Heart right ventricle (tissue), 16 donors: ENCODE data around the gene LRP5. TPM values are rescaled to one million over a fixed set of nuclear protein-coding genes. Genes with fewer than 3 reads are reported as not detected.
A peak's percentile ranks its signal among the peaks of the same experiment; 100 is the strongest.

Experiments used
- ATAC-seq, 8 donors: fragments of 200-7000 bp; cut with Tn5 transposase; one replicate each; pipeline ENCODE4 v1.9.1; 2020; ENCODE audit warnings: mild to moderate bottlenecking in 8 of 8, moderate library complexity in 8 of 8, moderate number of reproducible peaks in 1 of 8
- DNase-seq, 2 donors: peaks; one replicate each; pipeline ENCODE4 v3.0.0-alpha.2; 2020
- H3K27ac ChIP-seq, 10 donors: fragments of 200-600 bp; sonication (generic) in 2 of 10; one replicate each; pipeline versions ENCODE4 v1.5.0 to v1.8.0; 2020 to 2022; ENCODE audit warnings: mild to moderate bottlenecking in 3 of 10
- H3K27me3 ChIP-seq, 7 donors: fragments of 200-600 bp; one replicate each; pipeline ENCODE4 v1.8.0; 2021 to 2022; ENCODE audit warnings: mild to moderate bottlenecking in 2 of 7
- H3K36me3 ChIP-seq, 9 donors: fragments of 200-600 bp; sonication (generic) in 1 of 9; one replicate each; pipeline versions ENCODE4 v1.5.0 to v1.8.0; 2020 to 2022; ENCODE audit warnings: mild to moderate bottlenecking in 2 of 9
- H3K4me1 ChIP-seq, 9 donors: fragments of 200-600 bp; sonication (generic) in 1 of 9; one replicate each; pipeline versions ENCODE4 v1.5.0 to v1.8.0; 2020 to 2022; ENCODE audit warnings: mild to moderate bottlenecking in 4 of 9
- H3K4me3 ChIP-seq, 10 donors: fragments of 200-600 bp; sonication (generic) in 2 of 10; one replicate each; pipeline versions ENCODE4 v1.5.0 to v1.8.0; 2020 to 2022; ENCODE audit warnings: mild to moderate bottlenecking in 7 of 10, moderate library complexity in 2 of 10
- H3K9me3 ChIP-seq, 11 donors: fragments of 200-600 bp in 10 of 11; sonication (generic) in 2 of 11; one replicate each; pipeline versions ENCODE4 v1.5.0 to v1.8.0; 2013 to 2022; ENCODE audit warnings: mild to moderate bottlenecking in 2 of 11, control low read depth in 1 of 11, moderate library complexity in 1 of 11
- WGBS, 2 donors: extraction: QIAGEN DNeasy Blood & Tissue Kit; methylation state at CpG; one replicate each; pipeline ENCODE4 v1.1.7; 2013; ENCODE audit warnings: inconsistent platforms in 1 of 2; 5-methylcytosine and 5-hydroxymethylcytosine counted together
- intact Hi-C, 10 donors: fragments of 100-400 bp; cut with DNase I; formaldehyde crosslinking; loops; one replicate each; pipeline versions ENCODE4 v1.11.1 to v1.14.2; 2022
- polyA plus RNA-seq, 2 donors: library from polyadenylated mRNA; stranded (reverse); fragments of 200-250 nt; gene quantifications; one replicate each; pipeline ENCODE4 v1.2.3, GENCODE V29; 2013
- total RNA-seq, 10 donors: library from RNA; stranded (reverse); fragmentation: NEBNext Ultra II Directional in 3 of 10; extraction: Animal tissue kit (Norgen Biotek cat#: 25700) in 3 of 10; gene quantifications; one replicate each; pipeline versions ENCODE4 v1.2.1 to v1.2.4, GENCODE V29; 2021 to 2023
- TF ChIP-seq, protein P1 (sequence below), 9 donors: fragments of 200-600 bp; sonication (generic) in 2 of 9; IDR thresholded peaks; one replicate each; pipeline versions ENCODE4 v1.5.0 to v1.8.0; 2021 to 2022; ENCODE audit warnings: antibody characterized with exemption in 9 of 9, mild to moderate bottlenecking in 5 of 9, moderate library complexity in 1 of 9
- donor health status: Arrhythmogenic right ventricular cardiomyopathy.
- donor health status: ischemic (EF 13 %, LVEDD 7.1; RV severe dilation, severe dysfunction).
- donor health status: healthy with polysubstance abuse.
- donor health status: DM: no; HTN: yes; CAD: no.
- donor health status: DM: no; HTN: no; CAD: no.
- donor health status: ischemic (EF 25% LVEDD 6.9; RV normal size, moderate dysfunction).
- donor health status: ischemic (EF 25% LVEDD 5.7; RV mildly dilated, moderate dysfunction).
- donor health status: healthy.
- donor health status: DM: yes; HTN: yes; CAD: no.
- donor health status: Ischemic cardiomyopathy.
- donor health status: ischemic (EF 35%, LVEDD 5.7; RV mildly dilated, moderate dysfunction).
- donor health status: nonischemic (EF 11% LVEDD 7.7; RV severe dilation, severe dysfunction).
- donor health status: DM: yes; HTN: yes; CAD: no.
- donor health status: PGD.
- donor health status: ischemic (EF 29% LVEDD 5.4; RV normal size, mild dysfunction).
- donor health status: nonischemic (EF 23%, LVEDD 6.1; RV moderate dilation, normal function).

LRP5 gene
- total and polyA plus RNA-seq, 12 donors = 23.2 to 73.3 (median 46.3) TPM

DNA sequence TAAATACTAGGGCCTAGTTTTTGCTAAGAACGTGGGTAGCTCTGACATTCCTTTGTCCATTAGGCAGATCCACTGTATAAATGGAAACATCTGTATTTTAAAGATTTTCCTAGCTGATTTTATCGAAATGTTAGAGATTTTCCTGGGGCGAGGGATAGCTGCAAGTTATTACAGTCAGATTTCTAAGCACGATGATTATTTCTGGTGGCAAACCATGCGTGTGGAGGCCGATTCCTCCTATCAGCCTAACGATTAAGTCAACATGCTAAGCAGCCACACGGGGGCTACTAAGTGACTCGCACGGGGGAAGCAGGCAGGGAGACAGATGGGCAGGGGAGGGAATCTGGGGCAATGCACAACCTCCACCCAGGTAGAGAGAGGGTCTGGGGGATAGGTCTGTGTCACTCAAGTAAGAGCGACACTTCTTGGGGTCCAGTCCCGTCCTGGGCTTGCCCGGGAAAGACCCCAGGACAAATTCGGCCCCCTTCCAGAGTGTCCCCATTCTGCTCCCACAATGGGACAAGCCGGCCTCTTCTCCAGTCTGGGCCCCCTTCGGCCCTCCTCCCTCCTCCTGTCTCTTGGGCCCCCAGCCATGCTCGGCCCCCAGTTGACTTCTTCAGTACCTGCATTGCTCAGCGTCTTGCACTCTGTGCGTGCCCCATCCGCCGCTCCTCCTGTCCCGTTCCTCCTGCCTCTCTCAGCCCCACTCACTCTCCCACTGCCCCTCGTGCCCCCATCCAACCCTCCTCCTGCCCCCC is 41.2 kb upstream of the LRP5 start:
- WGBS, 2 donors = 4 to 5% methylated on average over 23 of the region's 23 CpGs
- DNase-seq (peak; percentile 44 to 61), ATAC-seq (peak; percentile 41 to 81 (median 62))
- Histone ChIP-seq H3K27me3 (no peaks in the 10 kb centered on the region), H3K4me1 (peaks cover 8 to 53% (median 32%) of the 10 kb centered on the region in 9 donors), H3K27ac (peak overlapping the region; percentile 76 to 99 (median 95)), H3K4me3 (peak overlapping the region; percentile 60 to 91 (median 80)), H3K36me3 (peaks cover 0 to 23% (median 12%) of the 10 kb centered on the region in 9 donors), H3K9me3 (no peaks in the 10 kb centered on the region)
- TF ChIP-seq, protein P1, sequence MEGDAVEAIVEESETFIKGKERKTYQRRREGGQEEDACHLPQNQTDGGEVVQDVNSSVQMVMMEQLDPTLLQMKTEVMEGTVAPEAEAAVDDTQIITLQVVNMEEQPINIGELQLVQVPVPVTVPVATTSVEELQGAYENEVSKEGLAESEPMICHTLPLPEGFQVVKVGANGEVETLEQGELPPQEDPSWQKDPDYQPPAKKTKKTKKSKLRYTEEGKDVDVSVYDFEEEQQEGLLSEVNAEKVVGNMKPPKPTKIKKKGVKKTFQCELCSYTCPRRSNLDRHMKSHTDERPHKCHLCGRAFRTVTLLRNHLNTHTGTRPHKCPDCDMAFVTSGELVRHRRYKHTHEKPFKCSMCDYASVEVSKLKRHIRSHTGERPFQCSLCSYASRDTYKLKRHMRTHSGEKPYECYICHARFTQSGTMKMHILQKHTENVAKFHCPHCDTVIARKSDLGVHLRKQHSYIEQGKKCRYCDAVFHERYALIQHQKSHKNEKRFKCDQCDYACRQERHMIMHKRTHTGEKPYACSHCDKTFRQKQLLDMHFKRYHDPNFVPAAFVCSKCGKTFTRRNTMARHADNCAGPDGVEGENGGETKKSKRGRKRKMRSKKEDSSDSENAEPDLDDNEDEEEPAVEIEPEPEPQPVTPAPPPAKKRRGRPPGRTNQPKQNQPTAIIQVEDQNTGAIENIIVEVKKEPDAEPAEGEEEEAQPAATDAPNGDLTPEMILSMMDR (IDR thresholded peaks at IDR 0.05) = peak; percentile 8 to 65 (median 50)
- intact Hi-C loops = loop anchor here in 5 of 10 donors (2.0 to 5.0 kb wide), 3 partner anchors 41 to 114 kb away; partner anchors contain the start of gene LRP5 (in 1 of the 5)

DNA sequence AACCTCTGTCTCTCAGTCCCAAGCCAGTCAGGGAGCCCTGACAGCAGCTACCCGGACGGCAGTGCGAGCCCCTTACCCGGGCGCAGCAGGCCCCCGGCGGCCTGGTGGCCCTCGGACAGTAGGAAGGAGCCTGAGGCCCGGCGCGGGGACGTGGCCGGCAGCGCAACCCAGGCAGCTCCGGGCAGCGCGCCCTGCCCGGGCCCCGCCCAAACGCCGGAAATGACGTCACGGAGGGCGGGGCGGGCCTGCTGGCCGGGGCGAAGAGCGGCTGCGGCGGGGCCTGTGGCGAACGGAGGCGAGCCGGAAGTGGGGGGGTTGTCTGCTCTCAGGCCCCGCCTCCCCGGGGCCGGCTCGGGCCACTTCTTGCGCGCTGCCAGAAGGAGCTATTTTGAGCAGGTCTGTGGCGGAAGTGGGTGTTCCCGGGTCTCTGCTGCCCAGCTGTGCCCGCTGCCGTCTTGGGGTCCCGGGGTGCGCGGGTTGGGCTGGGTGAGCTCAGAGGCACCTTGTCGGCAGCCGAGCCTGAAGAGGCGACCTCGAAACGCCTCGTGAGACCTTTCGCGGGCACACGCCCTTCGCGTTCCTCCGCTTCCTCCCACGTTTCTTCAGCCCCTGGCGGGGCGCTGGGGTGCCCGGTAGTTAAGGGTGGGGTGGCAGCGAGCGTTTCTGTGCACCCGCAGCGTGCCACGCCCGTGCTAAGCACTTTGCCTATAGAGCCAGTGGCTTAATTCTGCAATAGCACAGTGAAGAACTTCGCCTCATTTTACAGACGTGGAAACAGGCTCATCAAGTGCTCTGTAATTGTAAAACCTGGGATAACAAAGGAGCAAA is 40.4 kb upstream of the LRP5 start, which contains the start of gene C11orf24:
TSS of gene C11orf24 (minus strand) at position 193 of the 828 bp plus-strand sequence. CDS start 8,206 bp downstream, outside the sequence.
- DNase-seq = peak; percentile 94 to 96
- Histone ChIP-seq H3K9me3 (no peaks in the 10 kb centered on the region), H3K4me3 (peak within 1 kb of the TSS; percentile 60 to 91 (median 80)), H3K36me3 (peaks cover 0 to 15% (median 9%) of the 10 kb centered on the region in 9 donors), H3K27me3 (no peaks in the 10 kb centered on the region), H3K4me1 (peaks cover 8 to 47% (median 32%) of the 10 kb centered on the region in 9 donors), H3K27ac (peak within 1 kb of the TSS; percentile 76 to 99 (median 95))
- WGBS, 2 donors = 0 to 1% methylated on average over 69 to 71 of the region's 71 CpGs
- intact Hi-C loops = loop anchor here in 5 of 10 donors (2.0 to 5.0 kb wide), 3 partner anchors 40 to 113 kb away; partner anchors contain the start of gene LRP5 (in 1 of the 5)
- TF ChIP-seq, protein P1 (IDR thresholded peaks at IDR 0.05) = no peak
- ATAC-seq = peak; percentile 95 to 98 (median 97)

DNA sequence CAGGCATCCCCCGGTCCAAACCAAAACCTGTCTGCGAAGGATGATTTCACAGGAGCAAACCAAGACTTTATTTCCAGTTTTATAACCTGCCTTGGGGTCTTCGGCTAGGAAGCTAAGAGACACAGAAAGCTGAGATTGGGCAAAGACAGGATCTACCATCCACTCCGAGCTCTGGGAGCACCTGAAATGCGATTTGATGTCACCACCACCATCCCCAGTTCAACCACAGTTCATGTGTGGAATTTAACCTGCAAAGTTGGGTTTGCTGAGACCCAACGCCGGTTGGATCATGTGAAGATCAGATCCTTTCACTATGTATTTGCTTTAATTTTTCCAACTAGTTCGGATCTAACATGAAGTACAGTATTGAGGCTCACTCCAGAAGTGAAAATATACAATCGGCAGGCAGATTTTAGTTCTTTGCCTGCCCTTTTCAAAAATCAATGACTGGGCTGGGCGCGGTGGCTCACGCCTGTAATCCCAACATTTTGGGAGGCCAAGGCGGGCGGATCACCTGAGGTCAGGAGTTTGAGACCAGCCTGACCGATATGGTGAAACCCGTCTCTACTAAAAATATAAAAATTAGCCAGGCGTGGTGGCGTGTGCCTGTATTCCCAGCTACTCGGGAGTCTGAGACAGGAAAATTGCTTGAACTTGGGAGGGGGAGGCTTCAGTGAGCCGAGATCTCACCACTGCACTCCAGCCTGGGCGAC is 39.2 kb upstream of the LRP5 start:
- peaks cover 8 to 53% (median 32%) of the 10 kb centered on the region in 9 donors for H3K4me1 ChIP-seq
- peaks cover 0 to 4% (median 0%) of the 10 kb centered on the region in 9 donors for H3K36me3 ChIP-seq
- WGBS, 2 donors = 95 to 97% methylated on average over 21 of the region's 21 CpGs
- intact Hi-C loops = loop anchor here in 4 of 10 donors (5.0 kb wide), 2 partner anchors 39 to 109 kb away; partner anchors contain the start of gene LRP5 (in 1 of the 4)
- DNase-seq (no peak), ATAC-seq (no peak)
- TF ChIP-seq, protein P1 (IDR thresholded peaks at IDR 0.05) = no peak
- peak overlapping the region in 6 of 10 donors; percentile 61 to 89 (median 80) for H3K4me3 ChIP-seq
- H3K27ac ChIP-seq = peak overlapping the region in 8 of 10 donors; percentile 90 to 99 (median 96)
- no peaks in the 10 kb centered on the region for H3K27me3 ChIP-seq
- no peaks in the 10 kb centered on the region for H3K9me3 ChIP-seq
